K562 (cell line): ENCODE measurements around the gene ADAM15. TPM values are rescaled to one million over a fixed set of nuclear protein-coding genes. Genes with fewer than 3 reads are reported as not detected.
A peak's percentile ranks its signal among the peaks of the same experiment; 100 is the strongest.

Experiments
- BRD4 ChIP-seq: fragments of 200-600 bp; sonication (generic); IDR thresholded peaks from 2 replicates; pipeline ENCODE4 v1.6.1; 2017; ENCODE audit warnings: inconsistent platforms
- CBFA2T3 ChIP-seq: fragments of 450-650 bp; IDR thresholded peaks from 2 replicates; pipeline ENCODE4 v1.6.1; 2017
- CTBP1 ChIP-seq: fragments of 450-650 bp; IDR thresholded peaks from 2 replicates; pipeline ENCODE4 v1.6.1; 2016; ENCODE audit warnings: borderline replicate concordance
- MNT ChIP-seq, 2 experiments: fragments of 450-650 bp; conservative IDR thresholded peaks; 2 replicates each; pipeline ENCODE4 v1.6.1; 2017; ENCODE audit warnings: mild to moderate bottlenecking in 2 of 2, moderate library complexity in 2 of 2
- MYC ChIP-seq, 2 experiments: fragments of 250-450 bp in 1 of 2; sonication (Bioruptor Pico) in 1 of 2; IDR thresholded peaks; 2 replicates each; pipeline versions ENCODE4 v1.5.1 to v1.6.1; 2012 to 2021; ENCODE audit warnings: low read depth in 2 of 2, borderline replicate concordance in 1 of 2, improper control_type of control experiment in 1 of 2, low read length in 1 of 2, mild to moderate bottlenecking in 1 of 2, moderate library complexity in 1 of 2
- NCOR1 ChIP-seq: fragments of 450-650 bp; IDR thresholded peaks from 2 replicates; pipeline ENCODE4 v1.6.1; 2016; ENCODE audit warnings: mild to moderate bottlenecking, moderate library complexity
- NR3C1 ChIP-seq: sonication (generic); formaldehyde crosslinking; IDR thresholded peaks from 2 replicates; pipeline ENCODE4 v1.8.1; 2022; ENCODE audit warnings: missing genetic modification reagents
- PATZ1 ChIP-seq: fragments of 250-450 bp; sonication (Bioruptor Pico); IDR thresholded peaks from 2 replicates; pipeline ENCODE4 v1.5.0; 2020; ENCODE audit warnings: mild to moderate bottlenecking, borderline replicate concordance
- PHF8 ChIP-seq: fragments of 200-600 bp; sonication (generic); IDR thresholded peaks from 2 replicates; pipeline ENCODE4 v1.6.1; 2012; ENCODE audit warnings: mixed run types, mild to moderate bottlenecking, inconsistent platforms, low read length, moderate library complexity, borderline replicate concordance
- WHSC1 ChIP-seq: IDR thresholded peaks from one replicate; pipeline ENCODE4 v1.6.1; 2012; ENCODE audit warnings: low read length, control low read depth, inconsistent platforms
- ZFX ChIP-seq: sonication (generic); formaldehyde crosslinking; IDR thresholded peaks from 2 replicates; pipeline ENCODE4 v1.8.0; 2022; ENCODE audit warnings: mild to moderate bottlenecking, missing genetic modification reagents, moderate library complexity
- ZNF12 ChIP-seq: sonication (generic); formaldehyde crosslinking; IDR thresholded peaks from 2 replicates; pipeline ENCODE4 v1.4.0; 2020; ENCODE audit warnings: mild to moderate bottlenecking, missing genetic modification reagents
- ZNF311 ChIP-seq: fragments of 250-450 bp; sonication (Bioruptor Pico); IDR thresholded peaks from 2 replicates; pipeline ENCODE4 v1.4.0; 2020; ENCODE audit warnings: mild to moderate bottlenecking, moderate library complexity
- ZNF639 ChIP-seq, 2 experiments: fragments of 200-800 bp in 1 of 2; sonication (Bioruptor generic) in 1 of 2; sonication (generic) in 1 of 2; formaldehyde crosslinking in 1 of 2; IDR thresholded peaks in 1 of 2; conservative IDR thresholded peaks in 1 of 2; 2 replicates each; pipeline versions ENCODE4 v1.5.0 to v1.6.1; 2016 to 2020; ENCODE audit warnings: missing compliant biosample characterization in 1 of 2, missing genetic modification characterization in 1 of 2, missing genetic modification reagents in 1 of 2
- polyA plus RNA-seq, 8 experiments: library from polyadenylated mRNA; depleted of rRNA in 4 of 8; stranded (reverse) in 5 of 8; unstranded in 3 of 8; fragments of >200 nt; fragmentation: Nextera tagmentation in 2 of 8; fragmentation: Illumina TruSeq in 1 of 8; extraction: Ambion mirVana in 2 of 8; extraction: Trizol in 1 of 8; gene quantifications; 2 replicates each; pipeline versions ENCODE4 v1.2.1 to v1.2.3, GENCODE V29; 2011 to 2014; ENCODE audit warnings: inconsistent platforms in 1 of 8, missing spikeins in 1 of 8
- total RNA-seq, 7 experiments: library from RNA; depleted of rRNA in 6 of 7; stranded (reverse); fragments of >200 nt in 6 of 7; fragmentation: Illumina TruSeq in 2 of 7; extraction: Trizol in 2 of 7; gene quantifications; 2 replicates each; pipeline versions ENCODE4 v1.2.1 to v1.2.3, GENCODE V29; 2011 to 2021; ENCODE audit warnings: low replicate concordance in 1 of 7

Gene ADAM15
- total and polyA plus RNA-seq, 9 of the 15 experiments (the other 6 are each of a cell fraction or from before 2014, with no cell fraction given), result 0.69 to 72.3 (median 32.8) TPM

- 0 out of 2 replicates have a peak, but pooled peaks have one; percentile 32 for TF ChIP-seq ZFX
- no peak for TF ChIP-seq BRD4
- no peak for TF ChIP-seq ZNF311
- no peak for TF ChIP-seq ZNF639 (CRISPR knock-in tag; conservative IDR thresholded peaks at IDR 0.05 in 1 of 2, IDR thresholded peaks at IDR 0.05 in 1 of 2)
- TF ChIP-seq NR3C1 (CRISPR knock-in tag), result no peak
- TF ChIP-seq CTBP1, result peak; percentile 60; the same call in 1 of the 2 replicates
- no peak for TF ChIP-seq WHSC1
- TF ChIP-seq PATZ1, result no peak
- peak; percentile 81 for TF ChIP-seq CBFA2T3
- no peak for TF ChIP-seq ZNF12
- TF ChIP-seq PHF8, result no peak
- TF ChIP-seq NCOR1, result peak; percentile 40; the same call in 1 of the 2 replicates
- TF ChIP-seq MNT (conservative IDR thresholded peaks at IDR 0.05), result peak in 1 of 2 experiments; percentile 56; a peak in 2 of 4 replicates
- TF ChIP-seq MYC (IDR thresholded peaks at IDR 0.05; ENCODE audit: low read depth, low read length), result no peak
- no peak for TF ChIP-seq MYC (CRISPR knock-in tag; IDR thresholded peaks at IDR 0.05; ENCODE audit: borderline replicate concordance, low read depth)
Measured at GRCh38 chr1:155052439-155053395, 1.6 kb downstream of the ADAM15 start (continued).
